GM19452 (cell line): Measurements from ENCODE around the gene TMEM60.

Source experiments
- ATAC-seq: cut with Tn5 transposase; IDR thresholded peaks from one replicate; pipeline ENCODE4 v1.9.1; 2021; ENCODE audit not compliant: unreplicated experiment

The TMEM60 gene

GRCh38 chr7:77782383-77782782 lies 15.9 kb downstream of the TMEM60 start:
- ATAC-seq = no peak

- ATAC-seq = no peak
Observed at GRCh38 chr7:77778535-77778934, 19.7 kb downstream of the TMEM60 start.

GRCh38 chr7:77771901-77772300 lies 26.3 kb downstream of the TMEM60 start:
- no peak for ATAC-seq

- ATAC-seq = no peak
Observed at GRCh38 chr7:77770316-77770715, 27.9 kb downstream of the TMEM60 start.

GRCh38 chr7:77766801-77767605 lies 31.2 kb downstream of the TMEM60 start:
- ATAC-seq = no peak

GRCh38 chr7:77765906-77766800 lies 32.1 kb downstream of the TMEM60 start:
- no peak for ATAC-seq

GRCh38 chr7:77765481-77765880 lies 32.8 kb downstream of the TMEM60 start:
- no peak for ATAC-seq

GRCh38 chr7:77760809-77761453 lies 37.3 kb downstream of the TMEM60 start:
- ATAC-seq = no peak

- ATAC-seq = no peak
Observed at GRCh38 chr7:77759294-77759889, 38.8 kb downstream of the TMEM60 start.

GRCh38 chr7:77757589-77757988 lies 40.6 kb downstream of the TMEM60 start:
- peak; percentile 87 for ATAC-seq

GRCh38 chr7:77753173-77753572 lies 45.1 kb downstream of the TMEM60 start:
- no peak for ATAC-seq

GRCh38 chr7:77752016-77752415 lies 46.2 kb downstream of the TMEM60 start:
- no peak for ATAC-seq

GRCh38 chr7:77747718-77748117 lies 50.5 kb downstream of the TMEM60 start:
- ATAC-seq = no peak

- no peak for ATAC-seq
Observed at GRCh38 chr7:77747178-77747577, 51.1 kb downstream of the TMEM60 start.

GRCh38 chr7:77746824-77747165 lies 51.4 kb downstream of the TMEM60 start:
- ATAC-seq = no peak

- ATAC-seq = no peak
Observed at GRCh38 chr7:77746164-77746823, 51.9 kb downstream of the TMEM60 start.

GRCh38 chr7:77745746-77746145 lies 52.5 kb downstream of the TMEM60 start:
- ATAC-seq = no peak
